Mucosa of descending colon (tissue), 3 donors: ENCODE results near the gene PADI1. TPM values are rescaled to one million over a fixed set of nuclear protein-coding genes. Genes with fewer than 3 reads are reported as not detected.

Experiments
- ATAC-seq: fragments of 200-7000 bp; cut with Tn5 transposase; one replicate; pipeline ENCODE4 v1.9.1; 2020; ENCODE audit warnings: mild to moderate bottlenecking, moderate library complexity
- DNase-seq, 3 donors: peaks; one replicate each; pipeline ENCODE4 v3.0.0-alpha.2; 2020
- H3K36me3 ChIP-seq: fragments of 200-600 bp; one replicate; pipeline ENCODE4 v1.8.0; 2021; ENCODE audit warnings: low read depth, mild to moderate bottlenecking
- H3K4me1 ChIP-seq: fragments of 200-600 bp; one replicate; pipeline ENCODE4 v1.8.0; 2021; ENCODE audit warnings: low read depth, mild to moderate bottlenecking
- H3K4me3 ChIP-seq: fragments of 200-600 bp; one replicate; pipeline ENCODE4 v1.8.0; 2021; ENCODE audit warnings: mild to moderate bottlenecking
- H3K9me3 ChIP-seq: fragments of 200-600 bp; one replicate; pipeline ENCODE4 v1.8.0; 2021; ENCODE audit warnings: mild to moderate bottlenecking
- CTCF ChIP-seq: fragments of 200-600 bp; IDR thresholded peaks from one replicate; pipeline ENCODE4 v1.8.0; 2022; ENCODE audit warnings: antibody characterized with exemption, mild to moderate bottlenecking
- intact Hi-C, 2 donors: fragments of 100-400 bp; cut with DNase I in 1 of 2; cut with micrococcal nuclease in 1 of 2; formaldehyde crosslinking; loops; one replicate each; pipeline versions ENCODE4 v1.11.0 to v1.11.1; 2022; cut with DNase I, micrococcal nuclease
- total RNA-seq, 3 donors: library from RNA; stranded (reverse); fragmentation: NEBNext Ultra II Directional in 2 of 3; extraction: Animal tissue kit (Norgen Biotek cat#: 25700) in 2 of 3; gene quantifications; one replicate each; pipeline versions ENCODE4 v1.2.1 to v1.2.4, GENCODE V29; 2021 to 2023
- donor health status: DM: no; HTN: no; CAD: no; lungs with moderate emphysema.
- donor health status: DM: no; HTN: no; CAD: no.
- donor health status: DM: no; HTN: yes; CAD: no.

The PADI1 gene
- total RNA-seq, 3 donors from 2014 or later: 0.25 to 0.65 (median 0.38) TPM

- no peak for ATAC-seq
These were observed 16.7 kb upstream of the PADI1 start for GRCh38 chr1:17188217-17188616.

GRCh38 chr1:17188889-17189631 is 15.9 kb upstream of the PADI1 start:
- H3K4me1 ChIP-seq: no peaks in the 10 kb centered on the region
- DNase-seq: no peak
- ATAC-seq: no peak
- intact Hi-C loops: no loop called here
- H3K9me3 ChIP-seq: no peaks in the 10 kb centered on the region
- no peak overlapping the region for H3K4me3 ChIP-seq
- no peaks in the 10 kb centered on the region for H3K36me3 ChIP-seq
- no peak for TF ChIP-seq CTCF

More at GRCh38 chr1:17188217-17188616, 16.7 kb upstream of the PADI1 start:
- Histone ChIP-seq H3K9me3 (no peaks in the 10 kb centered on the region), H3K4me3 (no peak overlapping the region), H3K4me1 (no peaks in the 10 kb centered on the region), H3K36me3 (no peaks in the 10 kb centered on the region)
- no peak for DNase-seq
- intact Hi-C loops: no loop called here
- no peak for TF ChIP-seq CTCF

GRCh38 chr1:17189632-17189990 is 15.3 kb upstream of the PADI1 start:
- H3K4me1 ChIP-seq: no peaks in the 10 kb centered on the region
- DNase-seq (no peak), ATAC-seq (no peak)
- H3K36me3 ChIP-seq: no peaks in the 10 kb centered on the region
- no peaks in the 10 kb centered on the region for H3K9me3 ChIP-seq
- no peak for TF ChIP-seq CTCF
- intact Hi-C loops: no loop called here
- no peak overlapping the region for H3K4me3 ChIP-seq

GRCh38 chr1:17190010-17190995 is 14.6 kb upstream of the PADI1 start:
- no peak for DNase-seq
- intact Hi-C loops: no loop called here
- no peaks in the 10 kb centered on the region for H3K4me1 ChIP-seq
- TF ChIP-seq CTCF: no peak
- ATAC-seq: no peak
- H3K9me3 ChIP-seq: no peaks in the 10 kb centered on the region
- H3K4me3 ChIP-seq: no peak overlapping the region
- H3K36me3 ChIP-seq: no peaks in the 10 kb centered on the region

GRCh38 chr1:17191990-17192242 is 13.0 kb upstream of the PADI1 start:
- DNase-seq (no peak), ATAC-seq (no peak)
- Histone ChIP-seq H3K4me1 (no peaks in the 10 kb centered on the region), H3K4me3 (no peak overlapping the region), H3K9me3 (no peaks in the 10 kb centered on the region), H3K36me3 (no peaks in the 10 kb centered on the region)
- intact Hi-C loops: no loop called here
- no peak for TF ChIP-seq CTCF
